ENCODE measurements around the gene ENDOD1. TPM values are rescaled to one million over a fixed set of nuclear protein-coding genes. Genes with fewer than 3 reads are reported as not detected.

Gene ENDOD1
- total RNA-seq, 1 experiment from 2014 or later = 3.3 TPM

DNA sequence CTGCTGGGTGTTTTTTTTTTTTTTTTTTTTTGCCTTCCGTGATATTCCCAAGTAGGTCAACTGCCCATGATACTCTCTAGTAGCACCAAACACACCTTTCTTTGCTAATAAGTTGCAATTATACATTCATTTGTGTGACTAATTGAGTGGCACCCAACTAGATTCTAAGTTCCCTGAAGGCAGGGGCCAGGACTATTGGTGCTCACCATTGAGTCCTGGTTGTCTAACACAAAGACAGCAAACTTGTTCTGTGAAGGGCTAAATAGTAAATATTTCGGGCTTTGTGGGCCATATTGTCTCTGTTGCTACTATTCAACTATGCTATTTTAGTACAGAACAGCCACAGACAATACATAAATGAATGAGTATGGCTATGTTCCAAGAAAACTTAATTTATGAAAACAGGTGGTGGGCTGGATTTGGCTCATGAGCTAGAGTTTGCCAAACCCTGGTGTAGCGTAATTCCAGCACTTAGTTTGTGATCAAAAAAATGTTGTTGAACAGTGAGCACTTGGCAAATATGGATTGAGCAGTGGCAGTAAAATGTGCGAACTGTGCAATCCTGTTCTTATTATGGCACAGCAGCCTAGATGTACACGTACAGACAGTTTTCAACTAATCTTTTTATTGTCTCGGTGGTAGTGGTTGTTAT, 11.3 kb downstream of the ENDOD1 start:
- POLR2A ChIA-PET = no interaction called here
- Mint-ChIP-seq H3K4me1 (0 out of 2 replicates have a peak, but pooled peaks cover 4% of the 10 kb centered on the region), H3K27me3 (ENCODE audit: low read depth) (no peaks in the 10 kb centered on the region), H3K4me3 (no peak overlapping the region), H3K27ac (no peak overlapping the region), H3K9me3 (no peaks in the 10 kb centered on the region), H3K36me3 (no peaks in the 10 kb centered on the region)
- no peak for DNase-seq (ENCODE audit: low spot score)
- no peak for ATAC-seq
- CTCF ChIA-PET = no interaction called here
- TF ChIP-seq, protein P1, sequence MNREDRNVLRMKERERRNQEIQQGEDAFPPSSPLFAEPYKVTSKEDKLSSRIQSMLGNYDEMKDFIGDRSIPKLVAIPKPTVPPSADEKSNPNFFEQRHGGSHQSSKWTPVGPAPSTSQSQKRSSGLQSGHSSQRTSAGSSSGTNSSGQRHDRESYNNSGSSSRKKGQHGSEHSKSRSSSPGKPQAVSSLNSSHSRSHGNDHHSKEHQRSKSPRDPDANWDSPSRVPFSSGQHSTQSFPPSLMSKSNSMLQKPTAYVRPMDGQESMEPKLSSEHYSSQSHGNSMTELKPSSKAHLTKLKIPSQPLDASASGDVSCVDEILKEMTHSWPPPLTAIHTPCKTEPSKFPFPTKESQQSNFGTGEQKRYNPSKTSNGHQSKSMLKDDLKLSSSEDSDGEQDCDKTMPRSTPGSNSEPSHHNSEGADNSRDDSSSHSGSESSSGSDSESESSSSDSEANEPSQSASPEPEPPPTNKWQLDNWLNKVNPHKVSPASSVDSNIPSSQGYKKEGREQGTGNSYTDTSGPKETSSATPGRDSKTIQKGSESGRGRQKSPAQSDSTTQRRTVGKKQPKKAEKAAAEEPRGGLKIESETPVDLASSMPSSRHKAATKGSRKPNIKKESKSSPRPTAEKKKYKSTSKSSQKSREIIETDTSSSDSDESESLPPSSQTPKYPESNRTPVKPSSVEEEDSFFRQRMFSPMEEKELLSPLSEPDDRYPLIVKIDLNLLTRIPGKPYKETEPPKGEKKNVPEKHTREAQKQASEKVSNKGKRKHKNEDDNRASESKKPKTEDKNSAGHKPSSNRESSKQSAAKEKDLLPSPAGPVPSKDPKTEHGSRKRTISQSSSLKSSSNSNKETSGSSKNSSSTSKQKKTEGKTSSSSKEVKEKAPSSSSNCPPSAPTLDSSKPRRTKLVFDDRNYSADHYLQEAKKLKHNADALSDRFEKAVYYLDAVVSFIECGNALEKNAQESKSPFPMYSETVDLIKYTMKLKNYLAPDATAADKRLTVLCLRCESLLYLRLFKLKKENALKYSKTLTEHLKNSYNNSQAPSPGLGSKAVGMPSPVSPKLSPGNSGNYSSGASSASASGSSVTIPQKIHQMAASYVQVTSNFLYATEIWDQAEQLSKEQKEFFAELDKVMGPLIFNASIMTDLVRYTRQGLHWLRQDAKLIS (CRISPR knock-in tag; IDR thresholded peaks at IDR 0.05; ENCODE audit: borderline replicate concordance) = no peak
- TF ChIP-seq ZNF317 (CRISPR knock-in tag; IDR thresholded peaks at IDR 0.05; ENCODE audit: borderline replicate concordance, low read depth) (no peak), FOXJ3 (CRISPR knock-in tag; IDR thresholded peaks at IDR 0.05; ENCODE audit: borderline replicate concordance) (no peak), NFE2L1 (CRISPR knock-in tag; IDR thresholded peaks at IDR 0.05) (no peak), GTF2I (CRISPR knock-in tag; conservative IDR thresholded peaks at IDR 0.05) (no peak), ZNF263 (CRISPR knock-in tag; IDR thresholded peaks at IDR 0.05; ENCODE audit: low read depth) (no peak)
- TF ChIP-seq, protein P2, sequence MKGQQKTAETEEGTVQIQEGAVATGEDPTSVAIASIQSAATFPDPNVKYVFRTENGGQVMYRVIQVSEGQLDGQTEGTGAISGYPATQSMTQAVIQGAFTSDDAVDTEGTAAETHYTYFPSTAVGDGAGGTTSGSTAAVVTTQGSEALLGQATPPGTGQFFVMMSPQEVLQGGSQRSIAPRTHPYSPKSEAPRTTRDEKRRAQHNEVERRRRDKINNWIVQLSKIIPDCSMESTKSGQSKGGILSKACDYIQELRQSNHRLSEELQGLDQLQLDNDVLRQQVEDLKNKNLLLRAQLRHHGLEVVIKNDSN (CRISPR knock-in tag; IDR thresholded peaks at IDR 0.05) = no peak
- TF ChIP-seq, protein P3, sequence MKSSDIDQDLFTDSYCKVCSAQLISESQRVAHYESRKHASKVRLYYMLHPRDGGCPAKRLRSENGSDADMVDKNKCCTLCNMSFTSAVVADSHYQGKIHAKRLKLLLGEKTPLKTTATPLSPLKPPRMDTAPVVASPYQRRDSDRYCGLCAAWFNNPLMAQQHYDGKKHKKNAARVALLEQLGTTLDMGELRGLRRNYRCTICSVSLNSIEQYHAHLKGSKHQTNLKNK (CRISPR knock-in tag; IDR thresholded peaks at IDR 0.05) = no peak

DNA sequence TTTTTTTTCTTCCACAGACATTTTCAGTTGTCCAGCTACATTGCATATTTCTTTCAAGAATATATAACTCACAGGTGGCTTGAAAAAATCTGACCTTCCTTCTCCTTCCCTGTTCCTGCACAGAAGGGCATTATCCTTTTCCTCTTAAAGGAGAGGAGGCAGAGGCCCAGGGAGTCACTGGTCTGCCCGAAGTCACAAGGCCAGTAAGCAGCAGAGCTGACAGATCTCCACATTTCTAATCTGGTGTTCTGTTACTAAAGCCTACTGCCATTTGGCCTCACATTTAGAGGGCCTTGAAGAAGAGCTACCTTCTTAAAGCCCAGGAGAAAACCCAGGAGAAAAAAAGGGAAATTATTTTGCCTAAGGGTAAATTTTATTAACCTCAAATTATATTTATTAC, 12.3 kb downstream of the ENDOD1 start:
- no peak for ATAC-seq

More for the DNA sequence above, 12.3 kb downstream of the ENDOD1 start:
- H3K4me1 Mint-ChIP-seq = peaks cover 12% of the 10 kb centered on the region
- H3K9me3 Mint-ChIP-seq = no peaks in the 10 kb centered on the region
- ChIA-PET POLR2A (no interaction called here), CTCF (interaction anchor here (1.7 kb wide), 1 partner anchor 9 kb away, joined by 7 read pairs; no protein-coding TSS in a partner anchor)
- DNase-seq (ENCODE audit: low spot score) = no peak
- no peaks in the 10 kb centered on the region for H3K27me3 Mint-ChIP-seq (ENCODE audit: low read depth)
- no peak for TF ChIP-seq ZNF396 (CRISPR knock-in tag; IDR thresholded peaks at IDR 0.05; ENCODE audit: borderline replicate concordance)
- TF ChIP-seq, protein P4, sequence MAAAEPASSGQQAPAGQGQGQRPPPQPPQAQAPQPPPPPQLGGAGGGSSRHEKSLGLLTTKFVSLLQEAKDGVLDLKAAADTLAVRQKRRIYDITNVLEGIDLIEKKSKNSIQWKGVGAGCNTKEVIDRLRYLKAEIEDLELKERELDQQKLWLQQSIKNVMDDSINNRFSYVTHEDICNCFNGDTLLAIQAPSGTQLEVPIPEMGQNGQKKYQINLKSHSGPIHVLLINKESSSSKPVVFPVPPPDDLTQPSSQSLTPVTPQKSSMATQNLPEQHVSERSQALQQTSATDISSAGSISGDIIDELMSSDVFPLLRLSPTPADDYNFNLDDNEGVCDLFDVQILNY (CRISPR knock-in tag; IDR thresholded peaks at IDR 0.05) = no peak
- TF ChIP-seq, protein P5, sequence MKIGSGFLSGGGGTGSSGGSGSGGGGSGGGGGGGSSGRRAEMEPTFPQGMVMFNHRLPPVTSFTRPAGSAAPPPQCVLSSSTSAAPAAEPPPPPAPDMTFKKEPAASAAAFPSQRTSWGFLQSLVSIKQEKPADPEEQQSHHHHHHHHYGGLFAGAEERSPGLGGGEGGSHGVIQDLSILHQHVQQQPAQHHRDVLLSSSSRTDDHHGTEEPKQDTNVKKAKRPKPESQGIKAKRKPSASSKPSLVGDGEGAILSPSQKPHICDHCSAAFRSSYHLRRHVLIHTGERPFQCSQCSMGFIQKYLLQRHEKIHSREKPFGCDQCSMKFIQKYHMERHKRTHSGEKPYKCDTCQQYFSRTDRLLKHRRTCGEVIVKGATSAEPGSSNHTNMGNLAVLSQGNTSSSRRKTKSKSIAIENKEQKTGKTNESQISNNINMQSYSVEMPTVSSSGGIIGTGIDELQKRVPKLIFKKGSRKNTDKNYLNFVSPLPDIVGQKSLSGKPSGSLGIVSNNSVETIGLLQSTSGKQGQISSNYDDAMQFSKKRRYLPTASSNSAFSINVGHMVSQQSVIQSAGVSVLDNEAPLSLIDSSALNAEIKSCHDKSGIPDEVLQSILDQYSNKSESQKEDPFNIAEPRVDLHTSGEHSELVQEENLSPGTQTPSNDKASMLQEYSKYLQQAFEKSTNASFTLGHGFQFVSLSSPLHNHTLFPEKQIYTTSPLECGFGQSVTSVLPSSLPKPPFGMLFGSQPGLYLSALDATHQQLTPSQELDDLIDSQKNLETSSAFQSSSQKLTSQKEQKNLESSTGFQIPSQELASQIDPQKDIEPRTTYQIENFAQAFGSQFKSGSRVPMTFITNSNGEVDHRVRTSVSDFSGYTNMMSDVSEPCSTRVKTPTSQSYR (CRISPR knock-in tag; IDR thresholded peaks at IDR 0.05) = no peak
- no peak overlapping the region for H3K4me3 Mint-ChIP-seq
- no peak overlapping the region for H3K27ac Mint-ChIP-seq
- H3K36me3 Mint-ChIP-seq = no peaks in the 10 kb centered on the region

All from WTC11 (cell line).